ENCODE data around the gene ARHGEF10L. TPM values are rescaled to one million over a fixed set of nuclear protein-coding genes. Genes with fewer than 3 reads are reported as not detected.

The ARHGEF10L gene
- total and polyA plus RNA-seq, 5 donors from 2014 or later = not detected

DNA sequence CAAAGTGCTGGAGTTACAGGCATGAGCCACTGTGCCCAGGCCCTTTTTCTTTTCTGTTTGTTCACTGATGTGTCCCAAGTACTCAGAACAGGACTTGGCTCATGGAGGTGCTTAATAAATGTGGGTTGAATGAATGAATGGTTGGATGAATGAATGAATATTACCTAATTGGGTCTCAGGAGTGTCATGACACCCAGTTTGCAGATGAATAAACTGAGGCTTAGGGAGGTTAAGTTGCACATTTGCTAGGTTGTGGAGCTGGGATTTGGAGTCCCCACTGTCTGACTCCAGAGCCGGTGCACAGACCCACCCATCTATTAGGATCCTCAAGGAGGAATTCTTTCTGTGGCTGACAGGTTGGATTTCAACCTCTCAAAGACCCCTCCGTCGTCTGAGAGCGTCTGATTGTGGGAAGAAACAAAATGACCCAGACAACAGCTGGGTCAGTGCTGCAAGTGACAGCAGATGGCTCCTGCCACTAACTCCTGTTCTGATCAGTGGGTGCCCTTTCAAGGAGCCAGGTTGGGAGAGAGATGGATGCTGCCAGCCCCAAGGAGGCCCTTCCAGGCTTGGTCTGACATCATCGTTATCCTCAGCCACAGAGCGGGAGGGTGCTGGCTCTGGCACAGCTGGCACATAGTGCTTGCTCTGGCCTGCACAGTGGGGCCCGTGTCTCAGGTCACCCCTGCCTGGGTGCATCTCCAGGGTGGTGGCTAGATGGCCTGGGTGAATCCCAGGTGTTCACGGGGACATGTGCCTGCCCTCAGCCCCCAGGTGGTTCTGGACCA lies 24.2 kb downstream of the ARHGEF10L start:
- Histone ChIP-seq H3K4me1 (ENCODE audit: control insufficient read depth, insufficient read depth, low read length, poor library complexity, severe bottlenecking) (no peaks in the 10 kb centered on the region), H3K4me3 (ENCODE audit: low read depth, low read length) (no peak overlapping the region), H3K36me3 (ENCODE audit: control insufficient read depth, insufficient read depth, low read length) (no peaks in the 10 kb centered on the region), H3K9me3 (ENCODE audit: control insufficient read depth in 2 of 2, low read length in 2 of 2) (no peaks in the 10 kb centered on the region), H3K27ac (ENCODE audit: insufficient read depth, low read length, poor library complexity, severe bottlenecking) (no peak overlapping the region), H3K27me3 (ENCODE audit: control insufficient read depth, insufficient read depth, low read length) (no peaks in the 10 kb centered on the region)
- ATAC-seq (ENCODE audit: low read depth in 2 of 2) (no peak), DNase-seq (no peak)
- H3K27ac Mint-ChIP-seq = no peak overlapping the region
- H3K36me3 Mint-ChIP-seq = no peaks in the 10 kb centered on the region
- H3K27me3 Mint-ChIP-seq = no peaks in the 10 kb centered on the region
- no peak overlapping the region for H3K4me3 Mint-ChIP-seq
- H3K4me1 Mint-ChIP-seq = no peaks in the 10 kb centered on the region
- peaks cover 0 to 1% (median 0%) of the 10 kb centered on the region in 7 donors for H3K9me3 Mint-ChIP-seq

DNA sequence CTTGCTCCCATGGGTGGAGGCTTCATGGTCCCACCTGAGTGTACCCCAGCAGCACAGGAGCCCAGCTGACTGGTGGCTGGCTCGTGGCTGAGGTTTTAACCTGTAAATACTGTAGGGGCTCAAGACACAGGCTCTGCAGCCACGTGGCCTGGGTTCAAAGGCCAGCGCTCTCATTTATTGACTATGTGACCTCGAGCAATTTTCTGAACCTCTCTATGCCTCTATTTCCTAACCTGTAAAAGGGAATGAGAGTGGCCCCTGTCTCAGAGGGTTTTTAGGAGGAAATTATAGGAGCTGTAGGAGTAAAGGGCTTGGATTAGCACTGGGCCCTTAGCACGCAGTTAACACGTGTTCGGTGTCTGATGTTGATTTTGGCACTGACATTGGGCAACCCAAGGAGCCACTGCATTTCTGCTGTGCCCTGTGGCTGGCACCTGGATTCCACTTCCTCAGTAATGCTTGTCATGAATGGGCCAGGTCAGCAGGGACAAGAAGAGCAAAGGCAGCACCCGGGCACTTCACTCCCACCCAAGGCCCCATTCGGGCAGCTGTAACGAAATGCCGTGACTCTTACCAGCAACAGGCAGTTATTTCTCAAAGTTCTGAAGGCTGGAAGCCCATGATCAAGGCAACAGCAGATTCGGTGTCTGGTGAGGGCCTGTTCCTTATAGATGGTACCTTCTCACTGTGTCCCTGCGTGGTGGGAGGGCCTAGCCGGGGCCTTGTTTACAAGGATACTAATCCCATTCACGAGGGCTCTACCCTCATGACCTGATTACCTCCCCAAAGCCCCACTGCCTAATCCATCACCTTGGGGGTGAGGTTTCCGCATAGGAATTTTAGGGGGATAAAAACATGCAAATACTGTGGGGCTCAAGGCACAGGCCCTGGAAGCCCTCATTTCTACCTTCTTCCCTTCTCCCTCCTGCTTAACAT lies 25.2 kb downstream of the ARHGEF10L start:
- Mint-ChIP-seq H3K4me3 (no peak overlapping the region), H3K4me1 (no peaks in the 10 kb centered on the region), H3K9me3 (peaks cover 0 to 1% (median 0%) of the 10 kb centered on the region in 7 donors), H3K27ac (no peak overlapping the region), H3K27me3 (no peaks in the 10 kb centered on the region), H3K36me3 (no peaks in the 10 kb centered on the region)
- no peaks in the 10 kb centered on the region for H3K9me3 ChIP-seq (ENCODE audit: control insufficient read depth in 2 of 2, low read length in 2 of 2)
- H3K27me3 ChIP-seq (ENCODE audit: control insufficient read depth, insufficient read depth, low read length) = no peaks in the 10 kb centered on the region
- no peak for DNase-seq
- H3K4me1 ChIP-seq (ENCODE audit: control insufficient read depth, insufficient read depth, low read length, poor library complexity, severe bottlenecking) = no peaks in the 10 kb centered on the region
- no peak for ATAC-seq (ENCODE audit: low read depth in 2 of 2)
- H3K4me3 ChIP-seq (ENCODE audit: low read depth, low read length) = no peak overlapping the region
- H3K27ac ChIP-seq (ENCODE audit: insufficient read depth, low read length, poor library complexity, severe bottlenecking) = no peak overlapping the region
- H3K36me3 ChIP-seq (ENCODE audit: control insufficient read depth, insufficient read depth, low read length) = no peaks in the 10 kb centered on the region

DNA sequence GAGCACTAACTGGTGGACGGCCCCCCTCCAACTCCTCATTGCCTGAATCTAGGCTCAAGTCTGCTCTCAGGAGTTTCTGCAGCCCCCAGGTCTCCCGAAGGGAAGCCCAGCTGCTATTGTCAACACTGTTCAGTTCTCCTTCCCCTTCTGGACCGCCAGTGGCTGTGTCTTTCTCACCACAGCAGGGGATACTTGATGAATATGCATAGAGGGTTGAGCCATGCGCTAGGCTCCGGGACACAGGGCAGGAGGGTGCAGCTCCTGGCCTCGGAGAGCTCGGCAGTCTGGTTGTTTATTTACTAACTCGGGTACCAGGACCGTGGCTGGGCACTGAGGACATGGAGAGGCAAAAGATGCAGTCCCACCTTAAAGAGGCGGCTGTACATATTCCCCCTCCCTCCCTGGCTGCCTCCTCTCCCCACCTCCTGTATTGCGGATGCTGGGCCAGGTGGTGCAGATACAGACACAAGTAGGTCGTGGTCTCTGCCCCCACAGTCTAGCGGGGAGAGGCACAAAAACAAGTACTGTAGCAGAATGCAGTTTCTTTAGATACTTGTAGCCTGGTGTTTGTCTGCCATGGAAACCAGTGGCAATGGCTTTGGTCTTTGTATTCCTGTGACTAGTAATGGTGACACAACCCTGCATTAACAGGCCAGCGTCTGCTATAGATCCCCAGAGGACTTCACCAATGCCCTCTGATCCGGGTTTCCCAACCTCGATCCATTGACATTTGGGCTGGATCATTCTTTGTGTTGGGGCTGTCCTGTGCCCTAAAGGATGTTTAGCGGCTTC lies 26.2 kb downstream of the ARHGEF10L start:
- no peak for DNase-seq
- H3K27ac ChIP-seq (ENCODE audit: insufficient read depth, low read length, poor library complexity, severe bottlenecking) = no peak overlapping the region
- peaks cover 0 to 1% (median 0%) of the 10 kb centered on the region in 7 donors for H3K9me3 Mint-ChIP-seq
- no peaks in the 10 kb centered on the region for H3K36me3 Mint-ChIP-seq
- H3K4me1 ChIP-seq (ENCODE audit: control insufficient read depth, insufficient read depth, low read length, poor library complexity, severe bottlenecking) = no peaks in the 10 kb centered on the region
- H3K4me3 ChIP-seq (ENCODE audit: low read depth, low read length) = no peak overlapping the region
- H3K4me3 Mint-ChIP-seq = no peak overlapping the region
- H3K27ac Mint-ChIP-seq = no peak overlapping the region
- H3K27me3 ChIP-seq (ENCODE audit: control insufficient read depth, insufficient read depth, low read length) = no peaks in the 10 kb centered on the region
- H3K36me3 ChIP-seq (ENCODE audit: control insufficient read depth, insufficient read depth, low read length) = no peaks in the 10 kb centered on the region
- no peaks in the 10 kb centered on the region for H3K4me1 Mint-ChIP-seq
- no peaks in the 10 kb centered on the region for H3K9me3 ChIP-seq (ENCODE audit: control insufficient read depth in 2 of 2, low read length in 2 of 2)
- H3K27me3 Mint-ChIP-seq = no peaks in the 10 kb centered on the region
- ATAC-seq (ENCODE audit: low read depth in 2 of 2) = no peak

DNA sequence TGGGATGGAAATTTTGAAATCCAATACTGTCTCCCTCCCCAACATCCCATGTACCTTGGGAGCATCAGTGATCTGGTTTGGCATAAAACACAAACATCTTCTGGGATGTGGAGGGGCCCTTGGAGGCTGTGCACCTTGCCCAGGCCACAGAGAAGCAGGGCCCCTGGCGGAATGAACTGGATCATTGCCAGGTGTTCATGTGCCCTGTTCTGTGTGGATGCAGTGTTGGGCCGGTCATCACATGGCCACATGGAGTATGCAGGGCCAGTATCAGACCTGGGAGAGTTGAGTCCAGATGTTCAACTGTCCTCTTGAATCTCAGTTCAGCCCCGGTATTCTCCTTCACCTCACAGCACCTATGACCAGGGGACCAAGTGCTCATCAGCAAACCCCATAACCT lies 26.9 kb downstream of the ARHGEF10L start:
- ATAC-seq (ENCODE audit: low read depth in 2 of 2) = no peak
- Mint-ChIP-seq H3K27ac (no peak overlapping the region), H3K27me3 (peaks cover 4% of the 10 kb centered on the region), H3K4me1 (no peaks in the 10 kb centered on the region), H3K4me3 (no peak overlapping the region), H3K36me3 (no peaks in the 10 kb centered on the region), H3K9me3 (peaks cover 0 to 1% (median 0%) of the 10 kb centered on the region in 7 donors)
- no peak overlapping the region for H3K4me3 ChIP-seq (ENCODE audit: low read depth, low read length)
- no peaks in the 10 kb centered on the region for H3K27me3 ChIP-seq (ENCODE audit: control insufficient read depth, insufficient read depth, low read length)
- no peaks in the 10 kb centered on the region for H3K9me3 ChIP-seq (ENCODE audit: control insufficient read depth in 2 of 2, low read length in 2 of 2)
- DNase-seq = no peak
- H3K36me3 ChIP-seq (ENCODE audit: control insufficient read depth, insufficient read depth, low read length) = no peaks in the 10 kb centered on the region
- no peak overlapping the region for H3K27ac ChIP-seq (ENCODE audit: insufficient read depth, low read length, poor library complexity, severe bottlenecking)
- no peaks in the 10 kb centered on the region for H3K4me1 ChIP-seq (ENCODE audit: control insufficient read depth, insufficient read depth, low read length, poor library complexity, severe bottlenecking)

DNA sequence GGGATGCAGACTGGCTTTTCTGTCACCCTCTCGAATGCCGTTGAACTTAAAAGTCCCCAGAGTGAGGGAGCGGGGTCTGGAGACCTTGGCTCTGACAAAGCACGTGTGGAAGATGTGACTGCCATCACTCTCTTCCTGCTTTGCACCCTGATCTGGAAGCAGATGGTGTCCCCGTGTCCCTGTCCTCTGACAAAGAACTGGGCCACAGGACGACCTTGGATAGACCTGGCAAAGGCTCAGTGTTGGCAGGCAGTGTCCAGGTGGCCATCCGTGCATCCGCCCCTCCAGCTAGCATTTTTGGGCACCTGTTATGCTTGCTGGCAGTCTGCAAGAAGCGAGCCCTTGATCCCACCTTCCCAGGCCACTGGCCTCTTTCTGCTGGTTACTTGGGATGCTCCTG lies 27.4 kb downstream of the ARHGEF10L start:
- peaks cover 5% of the 10 kb centered on the region for H3K27me3 Mint-ChIP-seq

DNA sequence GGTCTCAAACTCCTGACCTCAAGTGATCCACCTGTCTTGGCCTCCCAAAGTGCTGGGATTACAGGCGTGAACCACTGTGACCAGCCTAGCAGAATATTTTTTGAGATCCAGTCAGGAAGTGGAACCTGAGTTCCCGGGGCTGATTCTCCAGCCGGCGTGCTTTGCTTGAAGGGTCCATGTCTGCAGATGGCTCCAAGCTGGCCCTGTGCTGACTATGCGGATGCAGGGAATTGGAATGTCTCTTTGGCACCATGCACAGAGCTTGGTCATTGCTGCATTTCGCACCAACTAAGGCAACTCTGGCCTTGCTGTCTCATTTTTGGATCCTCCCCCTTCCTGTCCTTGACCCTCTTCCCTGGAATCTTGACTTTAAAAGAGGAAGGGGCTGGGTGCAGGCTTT lies 28.1 kb downstream of the ARHGEF10L start:
- peaks cover 0 to 1% (median 0%) of the 10 kb centered on the region in 7 donors for H3K9me3 Mint-ChIP-seq

More for the DNA sequence above, 27.4 kb downstream of the ARHGEF10L start:
- ATAC-seq (ENCODE audit: low read depth in 2 of 2) (no peak), DNase-seq (no peak)
- H3K27me3 ChIP-seq (ENCODE audit: control insufficient read depth, insufficient read depth, low read length) = no peaks in the 10 kb centered on the region
- Mint-ChIP-seq H3K4me3 (no peak overlapping the region), H3K27ac (no peak overlapping the region), H3K9me3 (peaks cover 0 to 1% (median 0%) of the 10 kb centered on the region in 7 donors), H3K4me1 (no peaks in the 10 kb centered on the region), H3K36me3 (no peaks in the 10 kb centered on the region)
- no peaks in the 10 kb centered on the region for H3K9me3 ChIP-seq (ENCODE audit: control insufficient read depth in 2 of 2, low read length in 2 of 2)
- no peak overlapping the region for H3K4me3 ChIP-seq (ENCODE audit: low read depth, low read length)
- H3K36me3 ChIP-seq (ENCODE audit: control insufficient read depth, insufficient read depth, low read length) = no peaks in the 10 kb centered on the region
- no peak overlapping the region for H3K27ac ChIP-seq (ENCODE audit: insufficient read depth, low read length, poor library complexity, severe bottlenecking)
- H3K4me1 ChIP-seq (ENCODE audit: control insufficient read depth, insufficient read depth, low read length, poor library complexity, severe bottlenecking) = no peaks in the 10 kb centered on the region

More for the DNA sequence above, 28.1 kb downstream of the ARHGEF10L start:
- Histone ChIP-seq H3K9me3 (ENCODE audit: control insufficient read depth in 2 of 2, low read length in 2 of 2) (no peaks in the 10 kb centered on the region), H3K4me1 (ENCODE audit: control insufficient read depth, insufficient read depth, low read length, poor library complexity, severe bottlenecking) (no peaks in the 10 kb centered on the region), H3K36me3 (ENCODE audit: control insufficient read depth, insufficient read depth, low read length) (no peaks in the 10 kb centered on the region), H3K27ac (ENCODE audit: insufficient read depth, low read length, poor library complexity, severe bottlenecking) (no peak overlapping the region), H3K4me3 (ENCODE audit: low read depth, low read length) (no peak overlapping the region), H3K27me3 (ENCODE audit: control insufficient read depth, insufficient read depth, low read length) (no peaks in the 10 kb centered on the region)
- Mint-ChIP-seq H3K27me3 (peaks cover 5% of the 10 kb centered on the region), H3K36me3 (no peaks in the 10 kb centered on the region), H3K27ac (no peak overlapping the region), H3K4me1 (no peaks in the 10 kb centered on the region), H3K4me3 (no peak overlapping the region)
- no peak for DNase-seq
- no peak for ATAC-seq (ENCODE audit: low read depth in 2 of 2)

Measured in CD4-positive, CD25-positive, alpha-beta regulatory T cell (primary cell).